HG03097 (cell line): ENCODE results near the gene FAM222A.

Source experiments
- ATAC-seq: cut with Tn5 transposase; IDR thresholded peaks from one replicate; pipeline ENCODE4 v1.9.1; 2021; ENCODE audit not compliant: unreplicated experiment, low FRiP score

FAM222A gene

GRCh38 chr12:109793411-109793810, 79.8 kb downstream of the FAM222A start:
- ATAC-seq, result no peak

GRCh38 chr12:109793826-109794501, 80.3 kb downstream of the FAM222A start:
- no peak for ATAC-seq

GRCh38 chr12:109795023-109795422, 81.4 kb downstream of the FAM222A start:
- no peak for ATAC-seq

- no peak for ATAC-seq
Observed at GRCh38 chr12:109796057-109796456, 82.4 kb downstream of the FAM222A start.

DNA sequence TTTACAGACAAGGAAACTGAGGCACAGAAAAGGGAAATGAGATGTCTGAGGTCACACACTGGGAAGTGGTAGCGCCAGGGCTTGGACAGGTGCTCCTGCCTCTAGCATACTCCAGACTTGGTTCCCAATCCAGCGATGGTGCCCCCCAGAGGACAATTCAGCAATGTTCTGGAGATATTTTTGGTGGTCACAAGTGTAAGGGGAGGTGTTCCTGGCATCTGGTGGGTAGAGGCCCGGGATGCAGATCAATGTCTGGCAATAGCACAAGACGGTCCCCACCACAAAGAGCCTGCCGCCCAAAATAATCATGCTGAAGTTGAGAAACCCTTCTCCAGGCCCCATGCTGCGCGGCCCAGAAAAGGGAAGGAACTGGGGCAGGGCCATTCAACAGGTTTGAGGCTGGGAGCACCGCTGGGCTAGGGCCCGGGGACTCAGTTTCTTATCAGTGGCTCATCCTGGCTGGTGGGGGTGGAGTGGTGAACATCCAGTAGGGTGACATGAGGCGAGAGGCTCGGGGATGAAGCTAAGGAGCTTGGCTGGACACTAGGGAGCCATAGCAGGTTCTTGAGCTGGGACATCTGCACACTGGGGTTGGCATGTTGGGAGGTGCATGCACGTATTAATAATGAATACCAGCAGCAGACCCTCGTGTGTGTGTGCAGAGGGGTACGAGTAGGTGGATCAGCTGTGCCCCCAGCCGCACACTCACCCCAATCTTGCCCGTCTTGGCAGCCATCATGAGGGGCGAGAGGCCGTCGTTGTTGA, 84.5 kb downstream of the FAM222A start:
- no peak for ATAC-seq

DNA sequence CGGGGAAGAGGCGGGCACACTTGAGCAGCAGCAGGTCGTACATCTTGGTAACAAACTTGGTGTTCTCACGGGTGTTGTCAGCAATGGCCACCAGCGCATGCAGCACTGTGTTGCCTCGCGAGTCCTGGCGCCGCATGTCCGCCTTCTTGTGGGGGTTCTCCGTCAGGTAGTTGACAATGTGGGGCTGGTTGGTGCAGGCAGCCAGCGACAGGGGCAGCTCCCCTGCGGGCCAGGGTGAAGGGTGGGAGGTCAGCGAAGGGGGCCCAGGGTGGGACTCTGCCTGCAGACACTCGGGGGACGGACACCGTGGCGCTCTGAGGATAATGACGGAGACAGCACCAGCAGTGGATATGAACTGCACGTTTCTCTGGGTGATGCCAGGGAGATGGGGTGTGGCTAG, 85.1 kb downstream of the FAM222A start:
- ATAC-seq, result no peak

DNA sequence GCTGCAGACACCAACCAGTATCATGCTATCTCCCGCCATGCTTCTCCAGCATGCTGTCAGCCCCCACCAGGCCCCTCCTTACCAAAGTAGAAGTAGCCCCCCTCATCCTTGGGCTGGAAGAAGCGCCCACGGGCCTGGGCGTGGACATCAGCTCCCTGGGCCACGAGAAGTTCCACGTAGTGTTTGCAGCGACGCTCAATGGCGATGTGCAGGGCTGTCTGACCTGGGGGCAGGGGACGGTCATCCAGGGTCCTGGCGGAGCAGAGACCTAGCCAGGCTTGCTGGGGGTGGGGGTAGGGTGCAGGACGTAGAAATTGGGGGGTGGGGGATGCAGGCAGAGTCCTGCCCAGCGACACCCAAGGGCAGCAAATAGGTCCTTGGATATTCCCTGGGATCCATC, 86.9 kb downstream of the FAM222A start:
- no peak for ATAC-seq

DNA sequence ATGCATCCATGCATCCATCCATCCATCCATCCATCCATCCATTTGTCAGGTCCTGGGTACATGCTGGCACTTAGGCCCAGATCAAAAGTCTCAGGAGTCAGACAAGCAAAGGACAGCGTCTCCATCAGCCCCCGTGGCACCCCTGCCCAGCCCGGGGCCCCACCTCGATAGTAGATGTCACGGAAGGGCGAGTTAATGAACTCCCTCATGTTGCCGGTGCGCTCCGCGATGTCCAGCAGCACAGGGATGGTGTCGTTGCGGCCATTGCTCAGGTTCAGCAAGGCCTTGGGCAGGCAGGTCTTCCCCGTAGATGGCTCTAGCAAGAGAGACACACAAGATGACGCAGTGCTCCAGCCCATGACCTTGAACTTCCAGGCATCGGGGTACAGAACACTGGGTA, 89.2 kb downstream of the FAM222A start:
- no peak for ATAC-seq

- ATAC-seq, result no peak
Observed at GRCh38 chr12:109803678-109804077, 90.1 kb downstream of the FAM222A start.

GRCh38 chr12:109804820-109805761, 91.5 kb downstream of the FAM222A start:
- no peak for ATAC-seq

- ATAC-seq, result no peak
Observed at GRCh38 chr12:109807954-109808643, 94.5 kb downstream of the FAM222A start.

- ATAC-seq, result no peak
Observed at GRCh38 chr12:109808876-109809646, 95.4 kb downstream of the FAM222A start.

GRCh38 chr12:109810954-109811623, 97.5 kb downstream of the FAM222A start:
- ATAC-seq, result no peak

GRCh38 chr12:109811624-109811995, 98.0 kb downstream of the FAM222A start:
- no peak for ATAC-seq

GRCh38 chr12:109813810-109814416, 100.3 kb downstream of the FAM222A start:
- ATAC-seq, result no peak

DNA sequence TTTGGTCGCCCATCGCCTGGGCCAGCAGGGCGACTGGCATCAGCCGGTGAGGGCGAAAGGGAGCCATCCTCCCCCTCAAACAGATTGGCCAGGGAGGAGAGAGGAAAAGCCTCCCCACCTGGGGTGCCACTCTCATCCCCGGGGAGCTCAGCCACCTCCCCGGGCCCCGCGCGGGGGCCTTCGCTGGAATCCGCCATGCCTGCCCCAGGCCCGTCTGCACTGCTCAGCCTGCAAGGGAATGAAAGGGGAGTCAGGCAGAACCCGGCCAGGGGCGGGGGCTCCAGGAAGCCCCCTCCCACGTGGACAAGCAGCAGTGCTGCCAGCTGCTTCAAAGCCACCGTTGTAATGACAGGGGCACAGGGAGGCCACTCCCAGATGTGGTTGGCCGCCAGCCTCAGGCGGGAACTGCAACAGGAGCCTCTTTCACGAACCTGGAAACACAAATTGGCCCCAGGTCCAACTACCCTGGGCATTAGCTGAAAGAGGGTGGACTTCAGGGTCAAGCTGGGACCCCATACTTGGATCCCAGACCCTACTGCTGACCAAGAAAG, 101.0 kb downstream of the FAM222A start:
- ATAC-seq, result no peak

DNA sequence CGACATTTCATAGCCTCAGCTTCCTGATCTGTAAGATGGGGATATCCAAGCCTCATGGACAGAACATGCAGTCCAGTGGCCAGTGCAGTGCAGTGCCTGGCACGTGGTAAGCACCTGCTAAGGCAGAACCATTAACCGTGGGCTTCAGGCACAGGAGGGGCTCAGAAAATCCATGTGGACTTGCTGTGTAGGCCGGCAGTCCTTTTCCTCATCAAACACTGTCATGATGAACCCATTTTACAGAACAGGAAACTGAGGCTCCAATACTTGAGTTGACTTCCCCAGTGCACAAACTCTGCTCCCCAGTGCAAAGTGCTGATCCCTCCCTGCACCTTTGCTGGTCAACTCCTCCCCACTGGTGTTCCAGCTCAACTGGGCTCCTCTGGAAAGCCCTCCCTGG, 101.6 kb downstream of the FAM222A start:
- no peak for ATAC-seq

DNA sequence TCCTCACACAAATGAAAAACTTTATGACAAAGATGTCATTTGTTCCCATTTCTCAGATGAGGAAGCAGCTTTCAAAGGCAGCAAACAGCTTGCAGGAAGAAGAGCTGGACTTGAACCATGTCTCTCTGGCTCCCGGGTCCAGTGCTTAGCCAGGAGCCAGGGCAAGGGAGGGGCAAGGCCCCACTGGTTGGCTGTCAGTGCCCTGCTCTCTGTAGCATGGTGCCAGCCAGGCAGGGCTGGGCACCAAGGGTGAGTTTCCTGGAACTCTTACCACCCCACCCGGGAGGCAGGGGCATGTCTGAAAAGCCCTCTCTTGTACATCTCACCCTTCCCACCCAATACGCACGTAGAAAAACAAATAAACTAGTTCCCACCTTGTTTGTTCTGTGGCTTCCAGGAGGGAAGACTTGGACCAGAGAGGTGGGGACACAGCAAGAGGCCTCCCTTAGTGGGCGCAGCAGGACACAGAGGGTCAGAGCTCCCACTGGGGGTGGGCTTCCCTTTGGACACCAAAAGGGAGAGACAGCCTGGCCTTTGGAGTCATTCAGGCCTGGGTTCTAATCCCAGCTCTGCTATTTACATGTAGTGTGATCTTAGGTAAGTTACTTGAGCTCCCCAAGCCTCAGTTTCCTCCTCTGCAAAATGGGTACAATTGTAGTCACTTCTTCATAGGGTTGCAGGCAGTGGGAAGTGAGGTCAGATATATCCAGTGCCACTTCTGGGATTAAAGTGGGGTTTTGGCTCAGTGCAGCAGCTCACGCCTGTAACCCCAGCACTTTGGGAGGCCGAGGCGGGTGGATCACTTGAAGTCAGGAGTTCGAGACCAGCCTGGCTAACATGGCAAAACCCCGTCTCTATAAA, 102.4 kb downstream of the FAM222A start:
- ATAC-seq, result no peak
